Caco-2 (cell line): Measurements from ENCODE around the gene PMFBP1. TPM values are rescaled to one million over a fixed set of nuclear protein-coding genes. Genes with fewer than 3 reads are reported as not detected.

Experiments used
- BruUV-seq: library from RNA; stranded (reverse); fragments of 400-500 nt; replicated peaks from 2 replicates; lab custom pipeline; 2021; lab: Mats Ljungman, UMichigan
- CTCF ChIA-PET: fragments of 300-600 bp; sonication (Branson Sonifier 250); formaldehyde crosslinking; loops from one replicate; lab custom pipeline; 2022; ENCODE audit warnings: antibody characterized with exemption; lab: Charles Lee
- POLR2A ChIA-PET: fragments of 300-600 bp; sonication (Branson Sonifier 250); formaldehyde crosslinking; loops from one replicate; lab custom pipeline; 2022; ENCODE audit warnings: antibody characterized with exemption; lab: Charles Lee
- DNase-seq, 2 experiments: peaks; one replicate each; pipeline versions ENCODE4 v3.0.0 to v3.0.0-alpha.2; 2020 to 2022
- H3K27me3 ChIP-seq: replicated peaks from 2 replicates; pipeline ENCODE4 v1.6.0; 2011; ENCODE audit warnings: low read length; ENCODE audit not compliant: control insufficient read depth, insufficient read depth
- H3K36me3 ChIP-seq: 2 replicates; pipeline ENCODE4 v1.5.1; 2011; ENCODE audit warnings: low read length; ENCODE audit not compliant: control insufficient read depth, insufficient read depth
- H3K4me1 ChIP-seq: fragments of 250-450 bp; sonication (Bioruptor Pico); 2 replicates; pipeline ENCODE4 v1.5.1; 2020; ENCODE audit warnings: mild to moderate bottlenecking
- H3K4me3 ChIP-seq: 2 replicates; pipeline ENCODE4 v1.5.1; 2011; ENCODE audit warnings: low read depth, mild to moderate bottlenecking, control low read depth, low read length
- H3K9me3 ChIP-seq: fragments of 250-450 bp; sonication (Bioruptor Pico); 2 replicates; pipeline ENCODE4 v1.5.1; 2020; ENCODE audit warnings: mild to moderate bottlenecking, moderate library complexity
- H3K27ac Mint-ChIP-seq: one replicate; pipeline ENCODE4 v1.8.0; 2022; ENCODE audit warnings: mixed read lengths; ENCODE audit not compliant: unreplicated experiment
- H3K27me3 Mint-ChIP-seq: one replicate; pipeline ENCODE4 v1.8.0; 2022; ENCODE audit warnings: mixed read lengths; ENCODE audit not compliant: insufficient read depth, unreplicated experiment
- H3K36me3 Mint-ChIP-seq: one replicate; pipeline ENCODE4 v1.8.0; 2022; ENCODE audit warnings: mild to moderate bottlenecking, mixed read lengths; ENCODE audit not compliant: insufficient read depth, unreplicated experiment
- H3K4me1 Mint-ChIP-seq: one replicate; pipeline ENCODE4 v1.8.0; 2022; ENCODE audit warnings: low read depth, mixed read lengths; ENCODE audit not compliant: unreplicated experiment
- H3K4me3 Mint-ChIP-seq: one replicate; pipeline ENCODE4 v1.8.0; 2022; ENCODE audit warnings: mild to moderate bottlenecking, moderate library complexity, mixed read lengths; ENCODE audit not compliant: unreplicated experiment
- H3K9me3 Mint-ChIP-seq: one replicate; pipeline ENCODE4 v1.8.0; 2022; ENCODE audit warnings: mixed read lengths; ENCODE audit not compliant: unreplicated experiment
- intact Hi-C: fragments of 100-400 bp; cut with micrococcal nuclease; formaldehyde crosslinking; loops from one replicate; pipeline ENCODE4 v1.10.0; 2022; ENCODE audit not compliant: unreplicated experiment
- total RNA-seq: library from RNA; stranded (reverse); gene quantifications from 2 replicates; pipeline ENCODE4 v1.2.3, GENCODE V29; 2022
- TF ChIP-seq, protein P1 (sequence below), 2 experiments: fragments of 200-600 bp in 1 of 2; IDR thresholded peaks; 1 replicate in 1 of 2; 2 replicates in 1 of 2; pipeline versions ENCODE4 v1.5.1 to v1.8.0; 2011 to 2022; ENCODE audit warnings: antibody characterized with exemption in 1 of 2, control low read depth in 1 of 2, inconsistent platforms in 1 of 2, low read depth in 1 of 2, low read length in 1 of 2, mild to moderate bottlenecking in 1 of 2, moderate library complexity in 1 of 2; ENCODE audit not compliant: insufficient read depth in 1 of 2, severe bottlenecking in 1 of 2, unreplicated experiment in 1 of 2

Gene PMFBP1
- total RNA-seq, 1 experiment from 2014 or later = 5.6 TPM

DNA sequence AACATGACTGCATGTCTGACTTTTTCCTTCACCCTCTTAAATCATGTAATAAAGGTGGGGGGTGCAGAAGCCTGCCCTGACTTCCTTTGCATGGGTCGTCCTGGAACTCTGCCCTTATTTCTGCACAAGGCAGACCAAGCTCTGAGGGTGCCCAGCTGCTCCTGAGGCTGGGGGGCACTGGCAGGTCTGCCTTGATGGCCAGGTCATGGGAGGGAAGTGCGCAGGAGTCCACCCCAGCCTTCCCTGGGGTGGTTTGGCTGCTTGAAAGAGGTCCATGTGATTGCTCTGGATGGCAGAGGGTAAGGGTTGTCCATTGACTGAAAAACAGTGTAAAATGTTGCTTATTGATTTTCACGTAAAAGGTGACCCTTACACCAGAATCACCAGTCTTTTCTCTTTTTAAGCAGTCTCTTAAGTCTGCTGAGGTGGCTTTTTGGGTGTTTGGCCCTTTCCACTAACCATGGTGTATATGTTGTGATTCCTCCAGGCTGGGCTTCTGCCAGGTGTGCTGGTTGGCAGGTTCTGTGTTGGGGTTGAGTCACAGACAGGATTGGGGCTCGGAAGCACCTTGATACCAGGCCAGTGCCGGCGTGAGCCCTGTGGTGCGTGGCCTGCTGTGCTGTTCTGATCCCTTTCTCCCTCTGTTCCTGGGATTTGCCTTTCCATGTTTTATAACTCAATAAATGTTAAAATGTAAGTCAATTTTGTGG is 58.9 kb downstream of the PMFBP1 start:
- Mint-ChIP-seq H3K4me1 (no peaks in the 10 kb centered on the region), H3K27ac (no peak overlapping the region), H3K36me3 (peaks cover 44% of the 10 kb centered on the region), H3K9me3 (no peaks in the 10 kb centered on the region), H3K27me3 (no peaks in the 10 kb centered on the region), H3K4me3 (no peak overlapping the region)
- no peak for DNase-seq
- Histone ChIP-seq H3K36me3 (peaks cover 3% of the 10 kb centered on the region), H3K4me3 (no peak overlapping the region), H3K4me1 (no peaks in the 10 kb centered on the region), H3K9me3 (no peaks in the 10 kb centered on the region), H3K27me3 (no peaks in the 10 kb centered on the region)
- intact Hi-C loops = no loop called here
- ChIA-PET POLR2A (interaction anchor here (0.8 kb wide), 1 partner anchor 19 kb away, joined by 3 read pairs; the partner anchor contains the start of gene DHX38), CTCF (no interaction called here)
- TF ChIP-seq, protein P1, sequence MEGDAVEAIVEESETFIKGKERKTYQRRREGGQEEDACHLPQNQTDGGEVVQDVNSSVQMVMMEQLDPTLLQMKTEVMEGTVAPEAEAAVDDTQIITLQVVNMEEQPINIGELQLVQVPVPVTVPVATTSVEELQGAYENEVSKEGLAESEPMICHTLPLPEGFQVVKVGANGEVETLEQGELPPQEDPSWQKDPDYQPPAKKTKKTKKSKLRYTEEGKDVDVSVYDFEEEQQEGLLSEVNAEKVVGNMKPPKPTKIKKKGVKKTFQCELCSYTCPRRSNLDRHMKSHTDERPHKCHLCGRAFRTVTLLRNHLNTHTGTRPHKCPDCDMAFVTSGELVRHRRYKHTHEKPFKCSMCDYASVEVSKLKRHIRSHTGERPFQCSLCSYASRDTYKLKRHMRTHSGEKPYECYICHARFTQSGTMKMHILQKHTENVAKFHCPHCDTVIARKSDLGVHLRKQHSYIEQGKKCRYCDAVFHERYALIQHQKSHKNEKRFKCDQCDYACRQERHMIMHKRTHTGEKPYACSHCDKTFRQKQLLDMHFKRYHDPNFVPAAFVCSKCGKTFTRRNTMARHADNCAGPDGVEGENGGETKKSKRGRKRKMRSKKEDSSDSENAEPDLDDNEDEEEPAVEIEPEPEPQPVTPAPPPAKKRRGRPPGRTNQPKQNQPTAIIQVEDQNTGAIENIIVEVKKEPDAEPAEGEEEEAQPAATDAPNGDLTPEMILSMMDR (IDR thresholded peaks at IDR 0.05; ENCODE audit: insufficient read depth in 1 of 2, low read depth in 1 of 2, low read length in 1 of 2, severe bottlenecking in 1 of 2, unreplicated experiment in 1 of 2) = no peak
- BruUV-seq = no TSS peak

DNA sequence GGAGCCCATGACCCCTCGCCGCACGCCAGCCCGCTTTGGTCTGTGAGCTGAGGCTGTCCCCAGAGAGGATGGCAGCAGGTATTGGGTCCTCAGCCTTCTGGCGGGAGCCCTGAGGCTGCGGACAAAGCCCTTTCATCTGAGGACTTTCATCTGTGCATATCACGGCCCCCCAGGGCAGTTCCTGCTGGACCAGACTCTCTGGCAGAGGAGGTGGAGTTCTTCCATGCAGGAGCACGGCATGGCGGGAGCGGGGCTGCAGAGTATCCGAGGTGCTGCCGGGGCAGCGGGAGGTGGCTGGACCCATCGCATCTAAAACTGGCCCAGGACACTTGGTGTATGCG is 59.5 kb downstream of the PMFBP1 start:
- Histone ChIP-seq H3K36me3 (peaks cover 3% of the 10 kb centered on the region), H3K9me3 (no peaks in the 10 kb centered on the region), H3K4me1 (no peaks in the 10 kb centered on the region), H3K27me3 (no peaks in the 10 kb centered on the region), H3K4me3 (no peak overlapping the region)
- Mint-ChIP-seq H3K27me3 (no peaks in the 10 kb centered on the region), H3K36me3 (peaks cover 47% of the 10 kb centered on the region), H3K27ac (no peak overlapping the region), H3K4me3 (no peak overlapping the region), H3K4me1 (no peaks in the 10 kb centered on the region), H3K9me3 (no peaks in the 10 kb centered on the region)
- no peak for DNase-seq
- TF ChIP-seq, protein P1 (IDR thresholded peaks at IDR 0.05; ENCODE audit: insufficient read depth in 1 of 2, low read depth in 1 of 2, low read length in 1 of 2, severe bottlenecking in 1 of 2, unreplicated experiment in 1 of 2) = no peak
- POLR2A ChIA-PET = interaction anchor here (0.7 to 1.4 kb wide), 2 partner anchors 19 to 76 kb away, joined by 3 to 5 read pairs; partner anchors contain the start of genes DHX38 and TXNL4B
- BruUV-seq = no TSS peak
- CTCF ChIA-PET = no interaction called here
- intact Hi-C loops = no loop called here

DNA sequence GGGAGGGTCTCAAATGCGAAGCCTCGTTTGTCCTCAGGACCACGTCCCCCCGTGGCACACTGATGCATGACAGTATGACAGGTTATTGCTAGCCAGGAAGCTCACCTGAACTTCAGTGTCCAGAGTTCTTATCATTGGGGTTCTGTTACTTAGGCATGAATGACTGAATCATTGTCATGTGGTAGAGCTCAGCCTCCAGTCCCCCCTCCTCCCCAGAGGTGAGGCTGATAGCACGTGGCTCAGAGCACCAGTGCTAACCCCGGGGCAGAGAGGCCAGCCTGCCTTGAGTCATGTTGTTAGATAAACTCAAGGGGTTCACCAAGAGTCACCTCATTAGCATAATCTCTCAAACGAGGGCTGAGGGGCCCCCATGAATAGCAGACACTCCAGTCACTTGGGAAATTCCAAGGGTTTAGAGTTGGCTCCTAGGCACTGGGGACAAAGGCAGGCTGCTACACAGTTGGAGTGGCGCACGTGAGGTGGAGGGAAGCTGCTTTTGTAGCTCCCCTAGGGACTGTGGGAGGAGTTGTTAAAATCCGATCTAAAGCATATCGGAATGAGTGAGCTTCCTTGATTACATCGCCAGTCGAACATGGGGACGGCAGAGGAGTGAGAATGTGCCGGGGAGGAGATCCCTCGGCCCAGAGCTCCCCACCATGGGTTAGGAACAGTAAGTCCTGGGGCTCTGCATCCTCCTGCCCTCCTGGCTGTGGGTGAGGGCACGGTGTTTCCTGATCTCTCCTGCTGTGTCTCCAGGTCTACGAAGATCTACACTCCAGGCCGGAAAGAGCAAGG is 60.1 kb downstream of the PMFBP1 start:
- H3K27ac Mint-ChIP-seq = no peak overlapping the region
- BruUV-seq = no TSS peak
- no peaks in the 10 kb centered on the region for H3K27me3 Mint-ChIP-seq
- TF ChIP-seq, protein P1 (IDR thresholded peaks at IDR 0.05; ENCODE audit: insufficient read depth in 1 of 2, low read depth in 1 of 2, low read length in 1 of 2, severe bottlenecking in 1 of 2, unreplicated experiment in 1 of 2) = no peak
- Histone ChIP-seq H3K36me3 (peaks cover 3% of the 10 kb centered on the region), H3K27me3 (no peaks in the 10 kb centered on the region), H3K9me3 (no peaks in the 10 kb centered on the region), H3K4me3 (no peak overlapping the region), H3K4me1 (no peaks in the 10 kb centered on the region)
- ChIA-PET POLR2A (interaction anchor here (0.7 to 1.4 kb wide), 2 partner anchors 18 to 77 kb away, joined by 3 to 5 read pairs; partner anchors contain the start of genes DHX38 and TXNL4B), CTCF (interaction anchor here (0.7 kb wide), 1 partner anchor 46 kb away, joined by 3 read pairs; no protein-coding TSS in a partner anchor)
- no peaks in the 10 kb centered on the region for H3K4me1 Mint-ChIP-seq
- no peaks in the 10 kb centered on the region for H3K9me3 Mint-ChIP-seq
- H3K4me3 Mint-ChIP-seq = no peak overlapping the region
- peaks cover 53% of the 10 kb centered on the region for H3K36me3 Mint-ChIP-seq
- DNase-seq = no peak
- intact Hi-C loops = no loop called here
